HK-2 (cell line): ENCODE measurements around the gene MTFMT.
"Not testable (repeated sequence)": the region's sequence is repeated elsewhere in the genome, so short reads cannot be mapped to it uniquely, and the experiment has no call there.

Experiments
- DNase-seq: peaks from one replicate; pipeline ENCODE4 v3.0.0-alpha.2; 2018; ENCODE audit not compliant: unreplicated experiment

Gene MTFMT

GRCh38 chr15:65028921-65029735 lies at the start of gene MTFMT:
Gene MTFMT, minus strand, starts transcription at chr15:65029639. Its CDS starts 26 bp downstream, at chr15:65029613.
- DNase-seq = peak; percentile 81

GRCh38 chr15:65077981-65078352 lies 48.5 kb upstream of the MTFMT start:
- no peak for DNase-seq

- no peak for DNase-seq
Measured at GRCh38 chr15:65077291-65077980, 48.0 kb upstream of the MTFMT start.

GRCh38 chr15:65076486-65077290 lies 47.2 kb upstream of the MTFMT start, which contains the start of gene KBTBD13:
Gene KBTBD13, plus strand, starts transcription at chr15:65076746. Its CDS starts 70 bp downstream, at chr15:65076816.
- no peak for DNase-seq

GRCh38 chr15:65075607-65076395 lies 46.4 kb upstream of the MTFMT start:
- not testable (repeated sequence) for DNase-seq

- not testable (repeated sequence) for DNase-seq
Measured at GRCh38 chr15:65074946-65075345, 45.5 kb upstream of the MTFMT start.

GRCh38 chr15:65072617-65073016 lies 43.2 kb upstream of the MTFMT start:
- DNase-seq = no peak

- no peak for DNase-seq
Measured at GRCh38 chr15:65072027-65072426, 42.6 kb upstream of the MTFMT start.

- DNase-seq = no peak
Measured at GRCh38 chr15:65071381-65071811, 42.0 kb upstream of the MTFMT start.

GRCh38 chr15:65069779-65070546 lies 40.5 kb upstream of the MTFMT start:
- DNase-seq = no peak

GRCh38 chr15:65069179-65069578 lies 39.7 kb upstream of the MTFMT start:
- no peak for DNase-seq

GRCh38 chr15:65068403-65068788 lies 39.0 kb upstream of the MTFMT start:
- DNase-seq = no peak

GRCh38 chr15:65067645-65068402 lies 38.4 kb upstream of the MTFMT start, which contains the start of gene RASL12:
Gene RASL12, minus strand, starts transcription at chr15:65067991. Its CDS starts 156 bp downstream, at chr15:65067835.
- DNase-seq = no peak

GRCh38 chr15:65067317-65067644 lies 37.8 kb upstream of the MTFMT start:
- no peak for DNase-seq

- DNase-seq = no peak
Measured at GRCh38 chr15:65066635-65067316, 37.3 kb upstream of the MTFMT start.

- DNase-seq = no peak
Measured at GRCh38 chr15:65066001-65066634, 36.7 kb upstream of the MTFMT start.

- DNase-seq = no peak
Measured at GRCh38 chr15:65062726-65063125, 33.3 kb upstream of the MTFMT start.

- no peak for DNase-seq
Measured at GRCh38 chr15:65062061-65062460, 32.6 kb upstream of the MTFMT start.
